GM12865 (cell line): ENCODE data around the gene PAEP.

Experiments
- DNase-seq: peaks from one replicate; pipeline ENCODE4 v3.0.0; 2010; ENCODE audit warnings: low read depth
- H3K4me3 ChIP-seq: 2 replicates; pipeline ENCODE4 v1.5.1; 2011; ENCODE audit warnings: mild to moderate bottlenecking, low read depth, low read length, control low read depth
- TF ChIP-seq, protein P1 (sequence below): IDR thresholded peaks from 2 replicates; pipeline ENCODE4 v1.5.1; 2011; ENCODE audit warnings: low read length, control low read depth, low read depth, inconsistent platforms; ENCODE audit not compliant: insufficient read depth; ENCODE audit errors: missing control alignments

Gene PAEP

DNA sequence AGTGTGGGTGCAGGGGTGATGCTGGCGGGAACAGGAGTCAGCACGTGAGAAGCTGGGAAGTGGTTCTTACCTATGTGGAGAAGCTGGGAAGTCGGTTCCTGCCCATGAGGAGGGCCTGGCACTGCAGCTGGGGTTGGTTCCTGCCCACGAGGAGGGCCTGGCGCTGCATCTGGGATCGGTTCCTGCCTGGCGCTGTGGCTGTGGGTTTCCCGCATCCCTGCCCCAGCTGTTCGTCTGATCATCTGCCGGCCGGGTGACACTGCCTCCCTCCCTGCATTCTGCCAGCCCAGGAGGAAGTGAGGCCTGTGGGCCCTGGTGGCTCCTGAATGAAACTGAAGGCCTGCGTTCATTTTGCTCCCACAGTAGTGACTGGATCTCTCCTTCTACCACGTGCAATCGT is 10.5 kb upstream of the PAEP start:
- DNase-seq = no peak
- TF ChIP-seq, protein P1, sequence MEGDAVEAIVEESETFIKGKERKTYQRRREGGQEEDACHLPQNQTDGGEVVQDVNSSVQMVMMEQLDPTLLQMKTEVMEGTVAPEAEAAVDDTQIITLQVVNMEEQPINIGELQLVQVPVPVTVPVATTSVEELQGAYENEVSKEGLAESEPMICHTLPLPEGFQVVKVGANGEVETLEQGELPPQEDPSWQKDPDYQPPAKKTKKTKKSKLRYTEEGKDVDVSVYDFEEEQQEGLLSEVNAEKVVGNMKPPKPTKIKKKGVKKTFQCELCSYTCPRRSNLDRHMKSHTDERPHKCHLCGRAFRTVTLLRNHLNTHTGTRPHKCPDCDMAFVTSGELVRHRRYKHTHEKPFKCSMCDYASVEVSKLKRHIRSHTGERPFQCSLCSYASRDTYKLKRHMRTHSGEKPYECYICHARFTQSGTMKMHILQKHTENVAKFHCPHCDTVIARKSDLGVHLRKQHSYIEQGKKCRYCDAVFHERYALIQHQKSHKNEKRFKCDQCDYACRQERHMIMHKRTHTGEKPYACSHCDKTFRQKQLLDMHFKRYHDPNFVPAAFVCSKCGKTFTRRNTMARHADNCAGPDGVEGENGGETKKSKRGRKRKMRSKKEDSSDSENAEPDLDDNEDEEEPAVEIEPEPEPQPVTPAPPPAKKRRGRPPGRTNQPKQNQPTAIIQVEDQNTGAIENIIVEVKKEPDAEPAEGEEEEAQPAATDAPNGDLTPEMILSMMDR = no peak
- no peak overlapping the region for H3K4me3 ChIP-seq

DNA sequence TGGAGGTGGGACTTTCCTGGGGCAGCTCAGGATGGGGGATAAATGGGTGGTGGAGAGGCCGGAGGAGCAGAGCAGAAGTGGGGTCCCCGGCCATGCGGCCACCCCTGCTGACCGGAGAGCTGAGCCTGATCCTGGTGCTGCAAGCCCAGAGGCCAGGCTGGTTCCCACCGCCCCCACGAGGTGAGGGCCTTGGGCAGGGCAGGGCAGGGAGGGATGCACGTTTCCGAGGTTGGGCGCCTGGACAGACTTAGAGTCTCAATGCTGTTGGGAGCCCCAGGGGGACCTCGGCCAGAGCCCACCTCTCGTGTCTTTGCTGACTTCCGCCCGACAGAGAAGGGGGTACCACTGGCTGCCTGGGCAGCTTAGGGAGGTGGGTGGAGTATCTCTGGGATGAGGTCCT is 10.1 kb upstream of the PAEP start:
- TF ChIP-seq, protein P1 = no peak
- DNase-seq = no peak
- H3K4me3 ChIP-seq = no peak overlapping the region

GRCh38 chr9:135552021-135552697 is 9.4 kb upstream of the PAEP start:
- TF ChIP-seq, protein P1 = no peak
- no peak for DNase-seq
- no peak overlapping the region for H3K4me3 ChIP-seq

DNA sequence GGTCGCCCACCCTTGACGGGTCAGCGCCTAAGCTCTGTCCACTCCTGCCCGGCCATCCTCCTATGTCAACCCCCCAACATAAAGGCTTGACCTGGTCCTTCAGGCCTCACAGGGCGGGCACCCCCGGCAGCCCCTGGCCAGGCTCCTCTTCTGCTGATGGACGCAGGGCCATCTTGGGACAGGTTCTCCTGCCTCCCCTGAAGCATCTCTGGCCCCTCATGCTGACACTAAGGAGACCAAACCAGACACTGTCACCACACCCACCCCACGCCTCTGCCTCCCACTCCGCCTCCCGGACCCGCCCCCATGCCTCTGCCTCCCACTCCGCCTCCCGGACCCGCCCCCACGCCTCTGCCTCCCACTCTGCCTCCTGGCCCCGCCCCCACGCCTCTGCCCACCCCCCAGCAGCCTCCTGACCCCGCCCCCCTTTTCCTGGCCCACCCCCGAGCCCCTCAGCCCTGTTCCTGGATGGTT is 8.8 kb upstream of the PAEP start:
- H3K4me3 ChIP-seq = no peak overlapping the region
- TF ChIP-seq, protein P1 = no peak
- no peak for DNase-seq

GRCh38 chr9:135554718-135555117 is 6.8 kb upstream of the PAEP start:
- TF ChIP-seq, protein P1 = no peak

DNA sequence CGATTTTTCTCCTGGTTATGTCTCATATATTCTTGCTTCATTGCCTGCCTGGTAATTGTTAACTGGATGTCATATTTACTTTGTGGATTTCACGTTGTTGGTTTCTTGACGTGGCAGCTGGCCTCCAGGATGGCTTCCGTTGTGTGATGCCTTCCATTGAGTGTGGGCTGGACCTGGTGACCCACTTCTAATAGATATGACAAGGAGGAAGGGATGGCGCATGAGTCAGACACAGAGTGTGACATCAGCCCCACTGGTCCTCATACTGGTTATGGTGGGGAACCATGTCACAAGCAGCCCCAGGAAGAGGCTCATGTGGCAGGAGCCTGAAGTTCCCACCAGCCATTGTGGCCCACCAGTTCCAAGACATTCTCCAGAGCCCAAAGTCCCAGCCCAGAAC is 6.4 kb upstream of the PAEP start:
- H3K4me3 ChIP-seq = no peak overlapping the region
- TF ChIP-seq, protein P1 = no peak
- DNase-seq = no peak

More at GRCh38 chr9:135554718-135555117, 6.8 kb upstream of the PAEP start:
- no peak for DNase-seq
- H3K4me3 ChIP-seq = no peak overlapping the region

GRCh38 chr9:135555910-135556309 is 5.6 kb upstream of the PAEP start:
- TF ChIP-seq, protein P1 = no peak
- DNase-seq = no peak
- no peak overlapping the region for H3K4me3 ChIP-seq
